Left colon (tissue), 2 donors: Measurements from ENCODE around the gene COL4A2. TPM values are rescaled to one million over a fixed set of nuclear protein-coding genes. Genes with fewer than 3 reads are reported as not detected.

Source experiments
- ATAC-seq: fragments of 200-7000 bp; cut with Tn5 transposase; one replicate; pipeline ENCODE4 v1.9.1; 2020; ENCODE audit warnings: mild to moderate bottlenecking, moderate library complexity
- DNase-seq, 2 donors: peaks; one replicate each; pipeline ENCODE4 v3.0.0-alpha.2; 2020
- intact Hi-C, 2 donors: fragments of 100-400 bp; cut with DNase I in 1 of 2; cut with micrococcal nuclease in 1 of 2; formaldehyde crosslinking; loops; one replicate each; pipeline versions ENCODE4 v1.11.2 to v1.14.0; 2022; cut with DNase I, micrococcal nuclease
- total RNA-seq, 2 donors: library from RNA; stranded (reverse); fragmentation: NEBNext Ultra II Directional; extraction: Animal tissue kit (Norgen Biotek cat#: 25700); gene quantifications; one replicate each; pipeline ENCODE4 v1.2.1, GENCODE V29; 2021
- donor health status: DM: no; HTN: no; CAD: no.
- donor health status: DM: yes; HTN: yes; CAD: no.

Gene COL4A2
- total RNA-seq, 2 donors from 2014 or later = 35.3 to 79.7 TPM

DNA sequence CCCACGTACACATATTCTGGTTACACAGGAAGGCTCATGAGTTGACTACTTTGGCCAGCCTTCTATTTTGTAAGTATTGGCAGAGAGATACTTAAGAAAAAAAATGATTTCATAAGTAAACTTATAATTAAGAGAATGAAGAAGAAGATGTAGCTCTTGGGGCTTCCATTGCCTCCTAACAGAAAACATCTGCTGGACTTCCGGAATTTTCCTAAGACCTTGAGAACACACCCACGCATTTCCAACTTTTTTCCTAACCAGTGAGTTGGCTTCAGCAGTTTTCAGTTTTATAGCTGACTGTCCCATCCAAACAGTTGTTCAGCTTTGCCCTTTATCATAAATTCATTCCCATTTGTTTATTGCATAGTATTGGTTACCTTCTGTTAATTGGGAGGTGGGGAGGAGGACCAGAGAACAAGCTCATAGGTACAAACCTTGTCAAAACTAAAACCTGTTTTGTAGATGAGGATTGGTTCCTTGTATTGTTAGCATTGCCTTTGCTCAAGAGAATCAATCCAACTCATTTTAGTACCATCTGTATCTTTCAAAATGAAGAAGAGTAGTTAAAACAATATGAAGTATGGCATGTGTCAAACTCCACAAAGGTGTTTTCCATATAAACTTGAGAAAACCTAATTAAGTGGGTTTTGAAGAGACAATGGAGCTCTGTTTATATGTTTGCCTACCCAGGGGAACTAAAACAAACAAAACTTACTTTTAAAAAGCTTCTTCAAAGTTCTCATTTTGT, 93.9 kb downstream of the COL4A2 start:
- DNase-seq = no peak
- no peak for ATAC-seq
- intact Hi-C loops = no loop called here

DNA sequence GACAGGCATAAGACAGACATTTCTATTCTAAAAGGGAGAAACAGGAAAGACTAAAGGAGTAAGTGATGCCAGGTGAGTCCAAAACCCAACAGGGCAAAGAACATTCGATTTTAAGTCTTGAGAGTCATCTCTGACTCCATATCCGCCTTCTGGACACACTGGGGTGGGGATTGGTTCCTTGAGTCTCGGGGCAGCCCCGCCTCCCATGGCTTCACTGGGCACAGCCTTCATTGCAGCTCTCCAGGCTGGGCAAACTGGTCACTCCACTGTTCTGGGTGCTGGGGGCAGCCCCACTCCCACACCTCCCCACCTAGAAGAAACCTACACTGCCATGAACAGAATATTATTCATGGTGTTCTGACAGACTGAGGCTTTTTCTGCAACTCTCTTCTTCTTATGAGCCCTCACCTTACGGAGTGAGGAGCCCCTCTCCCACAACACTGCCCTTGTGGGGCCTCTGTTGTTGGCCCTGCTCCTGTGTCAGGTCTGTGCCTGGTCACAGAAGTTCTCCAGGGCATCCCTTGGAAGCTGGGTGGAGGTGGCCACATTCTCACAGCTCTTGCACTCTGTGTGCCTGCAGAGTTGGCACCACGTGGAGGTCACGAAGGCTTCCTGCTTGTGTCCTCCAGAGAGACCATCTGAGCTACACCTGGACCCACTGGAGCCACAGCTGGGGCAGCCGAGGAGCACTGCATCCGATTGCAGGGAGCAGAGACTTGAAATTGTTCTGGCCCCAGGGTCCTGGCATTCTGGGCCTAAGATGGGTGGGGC, 95.4 kb downstream of the COL4A2 start:
- intact Hi-C loops = no loop called here
- no peak for DNase-seq
- ATAC-seq = no peak

DNA sequence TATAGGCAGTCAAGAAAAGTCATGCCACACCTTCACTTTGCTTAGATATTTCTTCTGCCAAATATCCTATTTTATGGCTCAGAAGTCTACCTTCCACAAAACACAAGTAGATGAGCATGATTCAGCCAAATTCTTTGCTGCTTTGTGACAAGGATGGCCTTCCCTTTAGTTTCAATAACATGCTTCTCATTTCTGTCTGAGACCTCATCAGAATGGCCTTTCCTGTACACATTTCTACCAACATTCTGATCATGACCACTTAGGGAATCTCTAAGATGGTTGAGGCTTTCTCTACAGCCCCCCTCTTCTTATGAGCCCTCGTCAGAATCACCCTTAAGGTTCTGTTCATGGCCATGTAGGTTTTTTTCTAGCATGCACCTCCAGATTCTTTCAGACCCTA, 96.2 kb downstream of the COL4A2 start:
- intact Hi-C loops = no loop called here
- ATAC-seq = no peak
- no peak for DNase-seq

DNA sequence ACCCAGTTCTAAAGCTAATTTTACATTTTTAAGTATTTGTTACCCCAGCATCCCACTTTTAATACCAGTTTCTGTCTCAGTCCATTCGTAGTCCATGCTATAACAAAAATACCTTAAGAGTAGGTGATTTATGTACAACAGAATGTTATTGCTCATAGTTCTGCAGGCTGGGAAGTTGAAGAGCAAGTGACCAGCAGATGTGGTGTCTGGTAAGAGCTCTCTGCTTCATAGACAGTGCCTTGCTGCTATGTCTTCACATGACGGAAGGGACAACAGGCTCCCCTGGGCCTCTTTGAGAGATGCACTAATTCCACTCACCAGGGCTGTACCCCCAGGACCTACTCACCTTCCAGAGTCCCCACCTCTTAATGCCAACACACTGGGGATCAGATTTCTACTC, 96.6 kb downstream of the COL4A2 start:
- ATAC-seq (no peak), DNase-seq (no peak)
- intact Hi-C loops = no loop called here

DNA sequence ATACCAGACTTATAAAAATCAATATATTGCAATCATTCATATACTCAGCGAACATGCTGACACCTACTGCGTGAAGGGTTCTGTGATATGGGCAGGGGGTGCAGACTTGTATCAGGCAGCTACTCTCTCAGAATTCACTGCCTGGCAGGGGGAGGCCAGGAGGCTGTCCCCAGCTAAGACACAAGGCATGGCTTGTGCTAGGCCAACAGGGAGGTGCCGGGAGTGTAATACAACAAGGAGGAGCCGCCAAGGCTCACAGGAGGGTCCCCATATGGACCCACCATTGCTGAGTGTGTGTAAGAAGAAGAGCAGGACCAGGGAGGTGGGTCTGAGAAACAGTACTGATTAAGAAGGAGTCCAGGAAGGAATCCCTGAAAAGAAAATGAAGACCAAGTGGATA, 97.2 kb downstream of the COL4A2 start:
- no peak for DNase-seq
- ATAC-seq = no peak
- intact Hi-C loops = no loop called here

DNA sequence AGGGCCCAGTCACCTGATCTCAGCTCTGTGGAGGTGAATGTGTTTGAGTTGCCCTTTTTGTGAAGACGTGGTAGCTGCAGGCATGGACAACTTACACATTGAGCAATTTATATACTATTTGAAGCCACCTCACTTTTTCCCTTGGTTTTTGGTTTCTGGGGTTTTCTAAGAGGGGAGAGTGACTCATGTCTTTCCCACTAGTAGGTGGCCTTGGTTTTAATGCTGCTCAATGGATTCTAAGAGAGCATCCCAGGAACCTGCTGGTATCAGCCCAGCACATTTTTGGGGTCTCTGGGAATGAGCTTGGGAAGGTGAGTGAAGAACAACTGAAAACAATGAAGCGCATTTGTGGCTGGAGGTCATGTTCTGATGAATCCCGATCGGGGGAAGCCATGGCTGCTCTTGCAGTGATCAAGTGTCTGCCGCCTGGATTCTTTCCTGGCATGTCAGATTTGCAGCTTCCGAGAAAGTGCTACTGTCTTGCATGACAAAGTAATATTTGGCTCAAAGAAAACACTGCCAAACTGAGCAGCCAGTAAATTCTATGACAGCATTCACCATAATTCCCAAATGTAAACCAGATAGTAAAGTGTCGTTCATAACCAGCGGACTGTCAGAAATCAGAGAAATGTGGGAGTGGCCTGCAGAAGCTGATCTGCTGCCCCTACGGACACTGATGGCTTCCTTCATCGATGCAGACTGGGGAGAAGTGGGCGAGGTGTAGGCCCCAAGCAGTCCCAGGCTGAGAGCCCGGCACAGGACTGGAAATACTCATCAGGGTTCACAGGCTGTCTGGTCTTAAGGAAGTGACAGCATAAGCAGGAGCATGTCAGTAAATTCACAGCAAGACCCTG, 98.7 kb downstream of the COL4A2 start:
- intact Hi-C loops = no loop called here
- ATAC-seq = no peak
- DNase-seq = no peak

DNA sequence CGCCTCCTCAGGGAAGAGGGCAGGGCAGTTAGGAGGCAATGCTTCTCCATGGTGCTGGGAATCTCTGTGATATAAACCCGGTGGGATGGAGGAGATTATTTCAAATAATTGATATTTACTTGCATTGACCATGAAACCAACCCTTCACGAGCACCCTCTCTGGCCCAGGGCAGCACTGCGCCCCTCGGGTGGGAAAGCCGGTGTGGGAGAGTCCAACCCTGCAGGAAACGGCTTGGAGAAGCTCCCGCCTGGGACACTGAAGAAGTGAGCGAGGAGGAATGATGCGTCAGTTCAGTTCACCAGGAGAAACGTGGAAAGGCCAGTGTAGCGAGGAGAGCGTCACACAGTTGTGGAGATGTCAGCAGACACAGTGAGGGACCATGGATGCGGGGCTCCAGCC, 99.9 kb downstream of the COL4A2 start:
- DNase-seq = no peak
- ATAC-seq = no peak
- intact Hi-C loops = no loop called here

DNA sequence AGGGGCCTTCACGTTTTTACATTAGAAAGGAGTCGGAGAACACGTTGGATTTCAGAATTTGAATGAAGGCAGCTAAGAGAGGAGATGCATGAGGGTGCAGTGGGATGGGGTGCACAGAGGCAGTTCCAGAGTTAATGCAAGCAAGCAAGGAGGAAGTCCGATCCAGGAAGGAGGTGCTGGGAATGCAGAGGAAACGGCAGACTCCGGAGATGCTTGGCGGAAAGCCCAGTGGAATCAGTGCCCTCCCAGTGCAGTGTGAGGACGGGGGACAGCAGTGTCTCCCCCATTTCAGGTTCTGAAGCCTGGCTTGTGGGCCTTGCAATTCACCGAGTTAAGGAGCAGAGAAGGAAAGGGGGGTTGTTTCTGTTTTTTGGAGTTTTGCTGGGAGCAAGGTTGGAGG, 100.4 kb downstream of the COL4A2 start:
- DNase-seq (no peak), ATAC-seq (no peak)

DNA sequence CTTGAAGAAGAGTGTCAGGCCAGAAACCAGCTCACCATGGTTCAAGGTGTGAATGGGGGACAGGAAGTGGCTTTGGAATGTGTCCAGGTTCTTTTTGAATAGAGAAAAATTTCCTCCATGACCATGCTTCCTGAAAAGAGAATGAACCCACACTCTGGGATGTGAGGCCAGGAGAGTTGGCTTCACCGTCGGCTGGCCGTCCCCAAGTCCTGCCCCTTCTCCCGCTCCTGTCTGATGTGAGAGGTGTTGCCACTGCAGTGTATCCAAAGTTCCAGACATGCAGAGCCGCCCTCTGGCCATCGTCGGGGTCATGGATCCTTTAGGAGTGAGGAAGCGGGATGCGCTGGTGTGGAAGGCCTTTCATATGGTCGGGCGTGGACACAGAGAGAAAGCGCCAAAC, 101.2 kb downstream of the COL4A2 start:
- ATAC-seq (no peak), DNase-seq (no peak)
- intact Hi-C loops = no loop called here

More for the DNA sequence above, 100.4 kb downstream of the COL4A2 start:
- intact Hi-C loops = no loop called here

DNA sequence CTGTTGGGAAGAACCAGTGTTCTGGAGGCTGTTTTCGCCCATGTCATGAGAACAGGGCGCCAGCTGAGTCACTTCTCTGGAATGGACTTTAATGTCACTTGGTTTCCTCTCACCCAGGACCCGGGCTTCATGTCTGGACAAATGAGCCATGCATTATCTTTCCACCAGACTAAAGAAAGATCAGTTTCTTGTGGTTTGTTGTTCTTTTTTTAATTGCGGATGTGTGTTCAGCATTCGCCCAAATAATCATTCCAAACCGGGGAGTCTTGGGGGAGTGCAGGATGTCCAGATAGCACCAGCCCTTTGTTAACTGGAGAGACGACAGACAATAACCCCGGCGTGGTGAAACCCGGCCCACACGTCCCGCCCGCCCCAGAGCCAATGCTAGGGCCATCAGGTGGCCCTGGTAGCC, 102.5 kb downstream of the COL4A2 start:
- intact Hi-C loops = no loop called here
- DNase-seq = no peak
- no peak for ATAC-seq

DNA sequence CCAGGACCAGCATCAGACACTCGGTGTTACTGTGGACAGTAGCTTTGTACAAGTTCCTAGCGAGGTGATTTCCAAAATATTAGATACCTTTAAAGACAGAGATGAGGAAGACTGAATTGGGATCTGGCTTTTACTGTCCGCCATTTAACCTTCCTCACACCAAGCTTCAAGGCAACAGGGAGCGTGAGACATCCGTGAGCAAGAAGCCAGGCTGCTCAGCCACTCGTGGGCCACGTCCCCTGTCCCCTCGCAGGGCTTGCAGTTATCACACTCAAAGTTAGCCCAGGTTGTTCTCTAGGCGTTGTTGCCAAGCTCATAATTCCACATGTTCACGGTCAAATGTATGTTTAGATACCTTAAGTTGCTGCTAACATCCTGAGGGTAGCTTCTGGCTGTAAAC, 102.9 kb downstream of the COL4A2 start:
- intact Hi-C loops = loop anchor here (10.0 kb wide), 2 partner anchors 165 to 185 kb away; no protein-coding TSS in a partner anchor
- no peak for ATAC-seq
- DNase-seq = no peak

DNA sequence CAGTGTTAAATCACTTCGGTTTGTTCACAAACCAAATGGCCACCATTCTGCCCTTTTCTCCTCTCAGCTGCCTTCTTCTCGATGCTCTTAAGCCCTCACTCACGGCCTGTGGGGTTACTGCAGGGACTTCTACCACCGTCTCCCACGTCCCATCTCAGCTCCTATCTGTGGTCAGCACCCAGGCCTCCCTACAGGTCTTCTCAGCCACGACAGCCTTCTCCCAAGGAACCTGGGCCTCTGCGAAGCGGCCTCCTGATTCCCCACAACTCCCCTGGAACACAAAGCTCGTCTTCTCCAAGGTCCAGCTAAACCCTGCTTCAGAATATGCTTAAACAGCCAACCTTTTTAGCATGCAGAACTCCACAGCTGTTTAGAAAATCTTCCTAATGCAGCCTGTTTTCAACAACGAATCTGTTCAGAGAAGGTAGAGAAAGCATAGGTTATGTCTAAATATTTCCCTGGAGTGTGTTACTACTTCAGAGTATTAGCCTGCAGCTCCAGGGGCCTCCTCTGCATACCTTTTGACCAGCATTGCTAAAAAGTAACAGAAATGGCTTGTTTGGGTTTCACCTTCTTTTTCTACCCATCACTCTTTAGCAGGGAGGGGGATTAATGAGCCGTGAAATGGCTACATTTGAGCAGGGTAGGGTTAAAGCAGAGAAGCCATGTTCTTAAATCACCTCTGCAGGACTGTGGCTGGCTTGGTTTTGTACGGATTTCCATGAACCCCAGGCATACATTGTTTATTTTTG, 104.0 kb downstream of the COL4A2 start:
- intact Hi-C loops = loop anchor here (10.0 kb wide), 2 partner anchors 166 to 186 kb away; no protein-coding TSS in a partner anchor
- no peak for DNase-seq

DNA sequence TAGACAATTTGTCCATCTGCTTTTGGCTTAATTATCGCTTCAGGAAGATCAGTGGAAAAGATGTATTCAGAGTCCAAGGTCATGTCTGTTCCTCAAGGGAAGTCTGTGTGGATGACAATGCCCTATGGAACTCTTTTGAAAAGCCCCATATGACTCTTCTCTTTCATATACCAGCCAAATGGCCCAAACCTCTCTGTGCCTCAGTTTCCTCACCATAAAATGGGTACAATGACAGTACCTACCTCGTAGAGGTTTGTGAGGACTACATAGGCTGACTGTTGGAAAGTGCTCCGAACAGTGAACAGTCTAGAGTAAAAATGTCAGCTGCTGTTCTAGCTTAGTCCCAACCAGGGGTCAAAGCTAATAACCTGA, 104.6 kb downstream of the COL4A2 start:
- DNase-seq (no peak), ATAC-seq (peak; percentile 7)
- intact Hi-C loops = loop anchor here (10.0 kb wide), 2 partner anchors 167 to 187 kb away; no protein-coding TSS in a partner anchor

More for the DNA sequence above, 104.0 kb downstream of the COL4A2 start:
- ATAC-seq = no peak

DNA sequence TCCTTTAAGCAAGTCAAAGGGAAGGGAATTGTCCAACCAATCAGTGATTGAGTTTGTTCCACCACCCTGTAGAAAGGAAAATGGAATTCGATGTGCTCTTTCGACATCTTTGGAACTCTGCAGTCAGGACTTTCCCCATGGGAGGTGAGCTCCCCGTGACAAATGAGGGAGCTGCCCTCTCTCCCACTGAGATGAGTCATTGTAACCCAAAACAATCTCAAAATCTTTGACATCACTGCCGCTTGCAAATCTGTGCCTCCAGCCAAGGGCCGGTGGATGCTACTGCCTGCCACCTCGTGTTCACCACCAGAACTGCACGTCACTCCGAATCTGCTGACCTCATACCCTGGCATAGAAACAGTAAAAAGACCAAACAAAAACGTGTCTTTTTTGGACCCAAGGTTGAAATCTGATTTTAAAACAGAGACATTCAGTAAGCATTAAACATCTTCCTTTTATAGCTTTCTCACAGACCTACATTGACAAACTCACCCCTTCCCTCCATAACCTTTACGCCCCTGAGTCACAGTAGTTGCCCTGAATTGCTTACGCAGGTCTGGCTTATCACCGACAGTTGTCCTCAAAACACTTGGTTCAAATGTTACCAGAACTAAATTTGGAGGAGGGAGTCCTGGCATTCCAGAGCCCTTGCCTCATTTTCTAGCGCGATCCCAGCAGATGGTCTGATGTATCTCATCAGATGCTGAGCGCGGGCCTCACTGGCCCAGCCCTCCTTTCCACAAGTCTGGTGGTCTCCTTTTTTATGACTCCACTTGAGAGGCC, 105.2 kb downstream of the COL4A2 start:
- DNase-seq (peak; percentile 75 to 77), ATAC-seq (peak; percentile 86)
- intact Hi-C loops = loop anchor here (10.0 kb wide), 2 partner anchors 168 to 188 kb away; no protein-coding TSS in a partner anchor

DNA sequence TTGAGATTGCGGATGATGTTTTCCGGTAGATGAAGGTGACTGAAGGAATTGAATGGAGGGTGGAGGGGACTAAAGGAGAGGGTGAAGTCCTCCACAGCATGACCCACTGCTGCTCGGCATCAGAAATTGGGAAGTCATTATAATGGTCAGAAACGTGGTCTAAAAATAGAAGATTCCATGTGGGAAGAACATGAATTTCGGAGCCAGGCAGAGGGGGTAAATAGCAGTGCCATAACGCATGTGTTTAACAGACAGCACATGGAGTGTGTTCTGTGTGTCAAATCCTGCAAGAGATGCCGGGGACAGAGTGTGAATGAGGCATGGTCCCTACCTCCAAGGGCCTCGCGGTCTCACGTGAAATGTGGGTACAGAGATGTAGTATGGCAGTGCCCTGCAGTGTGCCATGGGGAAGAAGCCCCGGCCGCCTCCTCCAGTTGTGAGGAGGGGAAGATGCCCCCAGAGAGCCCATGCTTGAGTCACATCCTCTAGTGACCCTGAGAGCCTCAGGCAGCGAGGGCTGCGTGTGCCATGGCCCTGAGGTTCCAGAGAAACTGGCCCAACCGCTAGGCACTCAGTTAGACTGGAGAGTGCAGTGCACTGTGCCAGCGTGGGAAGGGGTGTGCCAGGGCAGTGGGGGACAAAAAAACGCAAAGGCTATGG, 106.1 kb downstream of the COL4A2 start:
- ATAC-seq = no peak
- intact Hi-C loops = loop anchor here (10.0 kb wide), 2 partner anchors 168 to 188 kb away; no protein-coding TSS in a partner anchor

DNA sequence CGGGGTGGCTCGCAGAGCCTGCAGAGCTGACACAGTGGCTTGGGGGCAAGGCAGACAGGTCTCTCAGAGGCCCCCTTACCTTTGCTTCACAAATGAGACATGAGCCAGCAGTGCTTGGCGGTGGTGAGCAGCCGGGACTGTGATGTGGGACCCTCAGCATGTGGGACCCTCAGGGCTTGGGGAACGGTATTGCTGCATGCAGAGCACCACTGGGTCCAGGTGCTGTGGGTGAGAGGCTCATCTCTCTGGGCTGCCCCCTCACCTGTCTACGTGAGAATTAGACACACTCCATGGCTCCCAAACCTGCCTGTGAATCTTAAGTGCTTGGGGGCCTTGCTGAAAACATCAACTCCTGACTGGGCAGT, 106.6 kb downstream of the COL4A2 start:
- intact Hi-C loops = loop anchor here (10.0 kb wide), 2 partner anchors 169 to 189 kb away; no protein-coding TSS in a partner anchor
- ATAC-seq (no peak), DNase-seq (no peak)

More for the DNA sequence above, 106.1 kb downstream of the COL4A2 start:
- no peak for DNase-seq

DNA sequence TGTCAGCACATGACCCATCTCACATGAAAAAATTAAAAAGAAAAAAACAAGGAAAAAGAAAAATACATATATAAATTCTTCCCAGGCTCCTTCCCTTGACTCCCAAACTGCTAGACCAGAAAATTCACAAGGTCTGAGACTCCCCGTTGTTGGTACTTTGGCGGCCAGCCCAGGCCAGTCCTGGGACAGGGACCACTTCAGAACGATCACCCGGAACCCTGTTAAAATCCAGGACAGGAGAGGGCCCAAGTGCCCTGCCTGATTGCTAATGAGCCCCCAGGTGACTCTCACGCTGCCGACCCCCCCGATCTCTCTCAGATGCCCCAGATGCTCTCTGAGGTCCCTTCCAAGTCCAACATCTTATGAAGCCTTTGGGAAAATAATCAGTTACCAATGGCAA, 107.2 kb downstream of the COL4A2 start:
- intact Hi-C loops = loop anchor here (10.0 kb wide), 2 partner anchors 169 to 189 kb away; no protein-coding TSS in a partner anchor
- DNase-seq (no peak), ATAC-seq (no peak)
